Middle frontal gyrus (tissue), 1 donor: Measurements from ENCODE around the gene PSMB7.

Experiments
- DNase-seq: peaks from one replicate; pipeline ENCODE4 v3.0.0-alpha.2; 2015; ENCODE audit warnings: low spot score; ENCODE audit errors: extremely low spot score

The PSMB7 gene

DNA sequence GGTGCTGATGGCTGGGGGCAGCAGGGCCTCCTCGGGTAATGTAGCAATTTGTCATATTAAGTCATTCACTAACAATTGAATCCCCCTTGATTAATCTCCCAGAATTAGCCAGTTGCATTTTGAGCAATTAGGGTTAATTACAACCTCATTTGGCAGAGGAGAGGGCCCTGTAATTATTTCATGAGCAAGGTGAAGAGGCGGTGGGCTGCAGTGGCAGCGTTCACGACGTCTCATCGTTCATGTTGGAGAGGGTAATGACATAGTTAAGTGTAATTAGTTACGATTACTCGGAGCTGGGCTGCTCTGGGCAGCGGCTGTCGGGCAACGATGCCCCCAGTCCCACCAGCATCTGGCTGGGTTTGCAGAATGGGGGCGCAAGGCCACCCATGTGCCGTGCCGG, 111.5 kb downstream of the PSMB7 start:
- DNase-seq: no peak
